Fibroblast of the conjunctiva (primary cell): ENCODE data around the gene POMC.
"Not testable (repeated sequence)": the region's sequence is repeated elsewhere in the genome, so short reads cannot be mapped to it uniquely, and the experiment has no call there.

Experiments
- DNase-seq: peaks from one replicate; pipeline ENCODE4 v3.0.0-alpha.2; 2010; ENCODE audit warnings: low read depth

POMC gene

GRCh38 chr2:25176541-25177181, 8.3 kb upstream of the POMC start:
- DNase-seq: no peak

GRCh38 chr2:25176138-25176537, 7.8 kb upstream of the POMC start:
- DNase-seq: no peak

GRCh38 chr2:25174192-25174861, 5.9 kb upstream of the POMC start:
- DNase-seq: no peak

- DNase-seq: no peak
Measured at GRCh38 chr2:25173719-25174118, 5.3 kb upstream of the POMC start.

- no peak for DNase-seq
Measured at GRCh38 chr2:25170888-25171287, 2.5 kb upstream of the POMC start.

- DNase-seq: no peak
Measured at GRCh38 chr2:25169073-25169470, 692 bp upstream of the POMC start.

- DNase-seq: no peak
Measured at GRCh38 chr2:25165992-25166875, 2.1 kb downstream of the POMC start.

GRCh38 chr2:25164561-25164960, 3.8 kb downstream of the POMC start:
- DNase-seq: no peak

GRCh38 chr2:25162061-25162460, 6.3 kb downstream of the POMC start:
- not testable (repeated sequence) for DNase-seq

- DNase-seq: peak; percentile 3
Measured at GRCh38 chr2:25161055-25161781, 7.2 kb downstream of the POMC start.

GRCh38 chr2:25160376-25160775, 8.0 kb downstream of the POMC start:
- DNase-seq: no peak

- DNase-seq: no peak
Measured at GRCh38 chr2:25159949-25160348, 8.4 kb downstream of the POMC start.

- DNase-seq: no peak
Measured at GRCh38 chr2:25158096-25158852, 10.1 kb downstream of the POMC start.

- DNase-seq: no peak
Measured at GRCh38 chr2:25155401-25155800, 13.0 kb downstream of the POMC start.

GRCh38 chr2:25151718-25152117, 16.7 kb downstream of the POMC start:
- DNase-seq: no peak

GRCh38 chr2:25150993-25151392, 17.4 kb downstream of the POMC start:
- not testable (repeated sequence) for DNase-seq

GRCh38 chr2:25149646-25150045, 18.7 kb downstream of the POMC start:
- DNase-seq: no peak

- no peak for DNase-seq
Measured at GRCh38 chr2:25146896-25147295, 21.5 kb downstream of the POMC start.

GRCh38 chr2:25145803-25146202, 22.6 kb downstream of the POMC start:
- DNase-seq: no peak

- DNase-seq: no peak
Measured at GRCh38 chr2:25141120-25141519, 27.3 kb downstream of the POMC start.

GRCh38 chr2:25140535-25140934, 27.8 kb downstream of the POMC start:
- not testable (repeated sequence) for DNase-seq

GRCh38 chr2:25132693-25133092, 35.7 kb downstream of the POMC start:
- no peak for DNase-seq
